Activated CD8-positive, alpha-beta T cell treated with anti-CD3 and anti-CD28 coated beads for 36 hours (primary cell): ENCODE data around the gene ATP5PB. TPM values are rescaled to one million over a fixed set of nuclear protein-coding genes. Genes with fewer than 3 reads are reported as not detected.

Experiments used
- ATAC-seq: fragments of 200-7000 bp; cut with Tn5 transposase; one replicate; pipeline ENCODE4 v1.10.0; 2021; ENCODE audit warnings: mild to moderate bottlenecking, moderate library complexity
- CTCF ChIA-PET: fragments of 350-600 bp; sonication (Branson Sonifier 250); formaldehyde crosslinking; loops from one replicate; lab custom pipeline; 2021; ENCODE audit warnings: antibody characterized with exemption; lab: Charles Lee
- POLR2A ChIA-PET: fragments of 350-600 bp; sonication (Branson Sonifier 250); formaldehyde crosslinking; loops from one replicate; lab custom pipeline; 2021; ENCODE audit warnings: antibody characterized with exemption; lab: Charles Lee
- DNase-seq: peaks from one replicate; pipeline ENCODE4 v3.0.0-alpha.2; 2020
- H3K27ac Mint-ChIP-seq: one replicate; pipeline ENCODE4 v1.8.0; 2021; ENCODE audit warnings: mild to moderate bottlenecking, mixed read lengths
- H3K27me3 Mint-ChIP-seq: one replicate; pipeline ENCODE4 v1.8.0; 2021; ENCODE audit warnings: mixed read lengths
- H3K36me3 Mint-ChIP-seq: one replicate; pipeline ENCODE4 v1.8.0; 2021; ENCODE audit warnings: low read depth, mixed read lengths
- H3K4me1 Mint-ChIP-seq: one replicate; pipeline ENCODE4 v1.8.0; 2021; ENCODE audit warnings: low read depth, mixed read lengths
- H3K4me3 Mint-ChIP-seq: one replicate; pipeline ENCODE4 v1.8.0; 2021; ENCODE audit warnings: mild to moderate bottlenecking, moderate library complexity, mixed read lengths
- H3K9me3 Mint-ChIP-seq: one replicate; pipeline ENCODE4 v1.8.0; 2021; ENCODE audit warnings: mixed read lengths
- CTCF ChIP-seq: fragments of 200-600 bp; IDR thresholded peaks from one replicate; pipeline ENCODE4 v1.8.0; 2022; ENCODE audit warnings: antibody characterized with exemption, mild to moderate bottlenecking
- intact Hi-C: fragments of 100-400 bp; cut with micrococcal nuclease; formaldehyde crosslinking; loops from one replicate; pipeline ENCODE4 v1.10.0; 2022
- total RNA-seq, 2 experiments: library from RNA; stranded (reverse); gene quantifications; one replicate each; pipeline ENCODE4 v1.2.3, GENCODE V29; 2021

The ATP5PB gene
- total RNA-seq, 2 experiments from 2014 or later: 341 to 342 TPM

GRCh38 chr1:111444031-111444430 is 5.2 kb upstream of the ATP5PB start:
- Mint-ChIP-seq H3K27ac (peak overlapping the region; percentile 17), H3K27me3 (no peaks in the 10 kb centered on the region), H3K4me3 (no peak overlapping the region), H3K36me3 (peaks cover 65% of the 10 kb centered on the region), H3K4me1 (peaks cover 55% of the 10 kb centered on the region), H3K9me3 (no peaks in the 10 kb centered on the region)
- no peak for DNase-seq
- intact Hi-C loops: no loop called here
- CTCF ChIA-PET: no interaction called here
- ATAC-seq: no peak
- no peak for TF ChIP-seq CTCF
- POLR2A ChIA-PET: no interaction called here

- ATAC-seq: no peak
- POLR2A ChIA-PET: no interaction called here
- intact Hi-C loops: loop anchor here (5.0 kb wide), 1 partner anchor 229 kb away; no protein-coding TSS in a partner anchor
These were observed 2.7 kb upstream of the ATP5PB start for GRCh38 chr1:111446546-111446945.

GRCh38 chr1:111446967-111447892 is 2.0 kb upstream of the ATP5PB start:
- no peak for TF ChIP-seq CTCF
- H3K27me3 Mint-ChIP-seq: no peaks in the 10 kb centered on the region
- POLR2A ChIA-PET: interaction anchor here (2.0 to 2.9 kb wide), 4 partner anchors 10 to 308 kb away, joined by 5 to 17 read pairs (median 12); no protein-coding TSS in a partner anchor
- peak overlapping the region; percentile 100 for H3K4me3 Mint-ChIP-seq
- ATAC-seq: no peak
- CTCF ChIA-PET: interaction anchor here (0.8 to 2.7 kb wide), 8 partner anchors 9 to 322 kb away, joined by 3 to 9 read pairs (median 5); no protein-coding TSS in a partner anchor
- intact Hi-C loops: loop anchor here (5.0 kb wide), 1 partner anchor 230 kb away; no protein-coding TSS in a partner anchor
- H3K27ac Mint-ChIP-seq: peak overlapping the region; percentile 100
- peaks cover 70% of the 10 kb centered on the region for H3K4me1 Mint-ChIP-seq
- no peaks in the 10 kb centered on the region for H3K9me3 Mint-ChIP-seq
- H3K36me3 Mint-ChIP-seq: peaks cover 71% of the 10 kb centered on the region
- no peak for DNase-seq

More at GRCh38 chr1:111446546-111446945, 2.7 kb upstream of the ATP5PB start:
- Mint-ChIP-seq H3K27me3 (no peaks in the 10 kb centered on the region), H3K36me3 (peaks cover 73% of the 10 kb centered on the region), H3K4me1 (peaks cover 70% of the 10 kb centered on the region), H3K27ac (peak overlapping the region; percentile 100), H3K4me3 (peak overlapping the region; percentile 100), H3K9me3 (no peaks in the 10 kb centered on the region)
- CTCF ChIA-PET: interaction anchor here (1.4 to 2.7 kb wide), 5 partner anchors 8 to 323 kb away, joined by 3 to 9 read pairs (median 5); no protein-coding TSS in a partner anchor
- TF ChIP-seq CTCF: no peak
- no peak for DNase-seq

GRCh38 chr1:111448482-111448917 is 764 bp upstream of the ATP5PB start:
- peaks cover 64% of the 10 kb centered on the region for H3K36me3 Mint-ChIP-seq
- CTCF ChIA-PET: interaction anchor here (0.8 to 2.7 kb wide), 9 partner anchors 8 to 321 kb away, joined by 3 to 9 read pairs (median 5); no protein-coding TSS in a partner anchor
- TF ChIP-seq CTCF: no peak
- peak overlapping the region; percentile 100 for H3K4me3 Mint-ChIP-seq
- peak; percentile 31 for ATAC-seq
- POLR2A ChIA-PET: interaction anchor here (0.7 to 2.9 kb wide), 13 partner anchors 8 to 309 kb away, joined by 3 to 17 read pairs (median 5); no protein-coding TSS in a partner anchor
- H3K27me3 Mint-ChIP-seq: no peaks in the 10 kb centered on the region
- no peaks in the 10 kb centered on the region for H3K9me3 Mint-ChIP-seq
- peaks cover 68% of the 10 kb centered on the region for H3K4me1 Mint-ChIP-seq
- intact Hi-C loops: loop anchor here (5.0 kb wide), 1 partner anchor 231 kb away; no protein-coding TSS in a partner anchor
- peak; percentile 50 for DNase-seq
- H3K27ac Mint-ChIP-seq: peak overlapping the region; percentile 100
